Fibroblast of lung (primary cell): ENCODE measurements around the gene ZNF407.

Experiments used
- EZH2 ChIP-seq: IDR thresholded peaks from 2 replicates; pipeline ENCODE4 v1.5.1; 2012; ENCODE audit warnings: low read length, control low read depth, mild to moderate bottlenecking; ENCODE audit errors: missing control alignments
- TF ChIP-seq, protein P1 (sequence below), 2 donors: IDR thresholded peaks in 1 of 2; conservative IDR thresholded peaks in 1 of 2; 1 replicate in 1 of 2; 2 replicates in 1 of 2; pipeline ENCODE4 v1.5.1; 2011 to 2012; ENCODE audit warnings: low read length in 2 of 2, control low read depth in 1 of 2, inconsistent platforms in 1 of 2, low read depth in 1 of 2, mild to moderate bottlenecking in 1 of 2

DNA sequence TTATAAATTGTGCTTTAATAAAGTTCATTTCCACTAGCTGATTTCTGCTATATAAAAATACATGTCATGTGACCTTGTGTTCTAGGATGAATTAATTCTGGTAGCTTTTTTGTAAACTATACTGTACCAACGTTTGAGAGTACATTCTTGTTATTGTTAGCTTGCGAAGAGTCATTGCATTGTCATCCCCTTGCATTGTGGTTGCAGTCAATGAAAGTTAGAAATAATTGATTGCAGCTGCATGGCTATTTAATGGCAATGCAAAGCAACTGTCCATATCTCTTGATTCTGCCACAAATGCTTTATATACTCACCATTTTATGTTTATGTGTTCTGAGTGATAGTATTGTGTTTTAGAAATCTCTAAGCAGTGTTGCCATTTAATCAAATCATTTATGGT lies 91.6 kb downstream of the ZNF407 start:
- TF ChIP-seq, protein P1, sequence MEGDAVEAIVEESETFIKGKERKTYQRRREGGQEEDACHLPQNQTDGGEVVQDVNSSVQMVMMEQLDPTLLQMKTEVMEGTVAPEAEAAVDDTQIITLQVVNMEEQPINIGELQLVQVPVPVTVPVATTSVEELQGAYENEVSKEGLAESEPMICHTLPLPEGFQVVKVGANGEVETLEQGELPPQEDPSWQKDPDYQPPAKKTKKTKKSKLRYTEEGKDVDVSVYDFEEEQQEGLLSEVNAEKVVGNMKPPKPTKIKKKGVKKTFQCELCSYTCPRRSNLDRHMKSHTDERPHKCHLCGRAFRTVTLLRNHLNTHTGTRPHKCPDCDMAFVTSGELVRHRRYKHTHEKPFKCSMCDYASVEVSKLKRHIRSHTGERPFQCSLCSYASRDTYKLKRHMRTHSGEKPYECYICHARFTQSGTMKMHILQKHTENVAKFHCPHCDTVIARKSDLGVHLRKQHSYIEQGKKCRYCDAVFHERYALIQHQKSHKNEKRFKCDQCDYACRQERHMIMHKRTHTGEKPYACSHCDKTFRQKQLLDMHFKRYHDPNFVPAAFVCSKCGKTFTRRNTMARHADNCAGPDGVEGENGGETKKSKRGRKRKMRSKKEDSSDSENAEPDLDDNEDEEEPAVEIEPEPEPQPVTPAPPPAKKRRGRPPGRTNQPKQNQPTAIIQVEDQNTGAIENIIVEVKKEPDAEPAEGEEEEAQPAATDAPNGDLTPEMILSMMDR (conservative IDR thresholded peaks at IDR 0.05 in 1 of 2, IDR thresholded peaks at IDR 0.05 in 1 of 2; ENCODE audit: low read depth in 1 of 2, low read length in 2 of 2) = no peak
- TF ChIP-seq EZH2 = no peak
